ENCODE results near the gene USP37.

USP37 gene

DNA sequence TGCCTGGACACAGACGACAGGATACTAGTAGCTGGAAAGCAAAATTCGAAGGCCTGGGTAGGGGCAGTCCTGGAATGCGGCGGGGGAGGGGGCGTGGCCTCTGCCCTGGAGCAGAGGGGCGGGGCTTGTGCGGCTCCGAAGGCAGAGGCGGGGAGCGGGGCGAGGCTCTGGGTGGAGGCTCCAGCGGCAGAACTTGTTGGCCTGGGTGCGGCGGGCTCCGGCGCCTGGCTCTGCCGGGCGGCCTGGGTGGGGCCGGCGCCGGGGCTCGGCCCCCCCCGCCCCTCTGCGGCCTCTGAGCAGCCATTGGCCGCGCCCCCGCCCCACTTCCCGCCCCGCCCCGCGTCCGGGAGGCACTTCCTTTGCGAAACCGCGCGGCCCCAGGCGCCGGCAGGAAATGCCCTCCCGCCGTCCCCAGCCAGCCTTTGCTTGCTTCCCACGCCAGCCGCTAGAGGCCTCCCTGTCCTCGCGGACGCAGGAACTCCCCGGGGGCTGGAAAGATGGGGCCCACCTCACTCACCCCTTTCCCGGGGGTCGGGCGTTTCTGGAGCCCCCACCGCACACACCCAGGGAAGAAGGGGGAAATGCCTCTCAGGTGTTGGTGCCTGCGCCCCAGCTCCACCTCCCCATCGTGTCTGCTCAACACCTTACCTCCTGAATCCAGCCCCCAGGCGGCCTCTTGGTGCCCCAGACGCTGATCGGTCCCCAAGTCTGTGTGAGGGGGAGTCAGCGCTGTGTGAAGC, 161.8 kb downstream of the USP37 start:
- in situ Hi-C loops (cut with MboI; ENCODE audit: low sequenced_read_pairs), result loop anchor here (10.0 kb wide), 1 partner anchor 248 kb away; the partner anchor contains the start of genes BCS1L and ZNF142

DNA sequence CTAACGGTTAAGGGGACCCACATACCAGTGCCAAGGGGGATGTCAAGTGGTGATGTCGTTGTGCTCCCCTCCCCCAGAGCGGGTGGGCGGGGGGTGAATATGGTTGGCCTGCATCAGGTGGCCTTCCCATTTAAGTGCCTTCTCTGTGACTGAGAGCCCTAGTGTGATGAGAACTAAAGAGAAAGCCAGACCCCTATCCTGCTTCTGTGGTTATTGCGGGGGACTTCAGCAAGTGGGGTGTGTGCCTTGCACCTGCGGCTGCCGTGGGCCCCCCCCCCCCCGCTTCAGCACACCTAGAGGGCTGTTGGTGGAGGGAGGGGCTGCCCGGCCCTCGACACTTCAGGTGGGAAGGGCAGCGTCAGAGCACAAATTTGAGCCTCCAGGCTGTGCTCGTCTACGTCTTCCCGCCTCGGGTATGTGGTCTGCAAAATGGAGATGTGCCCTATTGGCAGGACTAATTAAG, 162.4 kb downstream of the USP37 start:
- in situ Hi-C loops (cut with MboI; ENCODE audit: low sequenced_read_pairs), result loop anchor here (10.0 kb wide), 1 partner anchor 249 kb away; the partner anchor contains the start of genes BCS1L and ZNF142

DNA sequence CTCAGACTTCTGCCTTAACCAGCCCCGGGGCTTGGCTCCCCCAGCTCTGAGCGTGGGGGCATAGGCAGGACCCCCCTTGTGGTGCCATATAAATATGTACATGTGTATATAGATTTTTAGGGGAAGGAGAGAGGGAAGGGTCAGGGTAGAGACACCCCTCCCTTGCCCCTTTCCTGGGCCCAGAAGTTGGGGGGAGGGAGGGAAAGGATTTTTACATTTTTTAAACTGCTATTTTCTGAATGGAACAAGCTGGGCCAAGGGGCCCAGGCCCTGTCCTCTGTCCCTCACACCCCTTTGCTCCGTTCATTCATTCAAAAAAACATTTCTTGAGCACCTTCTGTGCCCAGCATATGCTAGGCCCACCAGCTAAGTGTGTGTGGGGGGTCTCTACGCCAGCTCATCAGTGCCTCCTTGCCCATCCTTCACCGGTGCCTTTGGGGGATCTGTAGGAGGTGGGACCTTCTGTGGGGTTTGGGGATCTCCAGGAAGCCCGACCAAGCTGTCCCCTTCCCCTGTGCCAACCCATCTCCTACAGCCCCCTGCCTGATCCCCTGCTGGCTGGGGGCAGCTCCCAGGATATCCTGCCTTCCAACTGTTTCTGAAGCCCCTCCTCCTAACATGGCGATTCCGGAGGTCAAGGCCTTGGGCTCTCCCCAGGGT, 162.9 kb downstream of the USP37 start:
- in situ Hi-C loops (cut with MboI; ENCODE audit: low sequenced_read_pairs), result loop anchor here (10.0 kb wide), 1 partner anchor 250 kb away; the partner anchor contains the start of genes BCS1L and ZNF142

DNA sequence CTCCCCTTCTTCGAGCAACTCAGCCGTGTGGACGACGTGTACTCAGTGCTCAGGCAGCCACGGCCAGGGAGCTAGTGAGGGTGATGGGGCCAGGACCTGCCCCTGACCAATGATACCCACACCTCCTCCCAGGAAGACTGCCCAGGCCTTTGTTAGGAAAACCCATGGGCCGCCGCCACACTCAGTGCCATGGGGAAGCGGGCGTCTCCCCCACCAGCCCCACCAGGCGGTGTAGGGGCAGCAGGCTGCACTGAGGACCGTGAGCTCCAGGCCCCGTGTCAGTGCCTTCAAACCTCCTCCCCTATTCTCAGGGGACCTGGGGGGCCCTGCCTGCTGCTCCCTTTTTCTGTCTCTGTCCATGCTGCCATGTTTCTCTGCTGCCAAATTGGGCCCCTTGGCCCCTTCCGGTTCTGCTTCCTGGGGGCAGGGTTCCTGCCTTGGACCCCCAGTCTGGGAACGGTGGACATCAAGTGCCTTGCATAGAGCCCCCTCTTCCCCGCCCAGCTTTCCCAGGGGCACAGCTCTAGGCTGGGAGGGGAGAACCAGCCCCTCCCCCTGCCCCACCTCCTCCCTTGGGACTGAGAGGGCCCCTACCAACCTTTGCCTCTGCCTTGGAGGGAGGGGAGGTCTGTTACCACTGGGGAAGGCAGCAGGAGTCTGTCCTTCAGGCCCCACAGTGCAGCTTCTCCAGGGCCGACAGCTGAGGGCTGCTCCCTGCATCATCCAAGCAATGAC, 163.6 kb downstream of the USP37 start:
- in situ Hi-C loops (cut with MboI; ENCODE audit: low sequenced_read_pairs), result loop anchor here (10.0 kb wide), 1 partner anchor 250 kb away; the partner anchor contains the start of genes BCS1L and ZNF142

DNA sequence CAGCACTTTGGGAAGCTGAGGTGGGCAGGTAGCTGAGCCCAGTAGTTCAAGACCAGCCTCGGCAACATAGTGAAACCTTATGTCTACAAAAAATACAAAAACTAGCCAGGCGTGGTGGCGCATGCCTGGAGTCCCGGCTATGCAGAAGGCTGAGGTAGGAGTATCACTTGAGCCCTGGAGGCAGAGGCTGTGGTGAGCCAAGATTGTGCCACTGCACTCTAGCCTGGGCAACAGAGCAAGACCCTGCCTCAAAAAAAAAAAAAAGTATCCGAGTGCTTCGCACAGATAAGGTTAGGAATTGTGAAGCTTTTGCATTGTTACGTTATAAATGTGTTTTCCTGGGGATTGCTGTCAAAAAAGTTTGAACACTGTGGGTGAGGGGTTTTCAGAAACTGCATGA, 164.3 kb downstream of the USP37 start:
- in situ Hi-C loops (cut with MboI; ENCODE audit: low sequenced_read_pairs), result loop anchor here (10.0 kb wide), 1 partner anchor 251 kb away; the partner anchor contains the start of genes BCS1L and ZNF142

DNA sequence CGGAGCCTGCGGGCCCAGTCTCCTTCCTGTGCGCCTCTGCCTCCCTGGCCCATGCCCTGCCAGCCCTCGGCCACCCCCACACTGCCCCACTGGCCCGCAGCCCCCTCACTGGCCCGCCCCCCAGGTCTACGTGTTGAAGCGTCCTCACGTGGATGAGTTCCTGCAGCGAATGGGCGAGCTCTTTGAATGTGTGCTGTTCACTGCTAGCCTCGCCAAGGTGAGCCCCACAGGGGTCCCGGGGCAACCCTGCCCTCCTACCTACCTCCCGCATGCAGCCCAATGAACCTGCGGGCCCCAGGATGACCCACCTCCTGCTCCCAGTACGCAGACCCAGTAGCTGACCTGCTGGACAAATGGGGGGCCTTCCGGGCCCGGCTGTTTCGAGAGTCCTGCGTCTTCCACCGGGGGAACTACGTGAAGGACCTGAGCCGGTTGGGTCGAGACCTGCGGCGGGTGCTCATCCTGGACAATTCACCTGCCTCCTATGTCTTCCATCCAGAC, 165.2 kb downstream of the USP37 start:
- in situ Hi-C loops (cut with MboI; ENCODE audit: low sequenced_read_pairs), result loop anchor here (10.0 kb wide), 1 partner anchor 252 kb away; the partner anchor contains the start of genes BCS1L and ZNF142

DNA sequence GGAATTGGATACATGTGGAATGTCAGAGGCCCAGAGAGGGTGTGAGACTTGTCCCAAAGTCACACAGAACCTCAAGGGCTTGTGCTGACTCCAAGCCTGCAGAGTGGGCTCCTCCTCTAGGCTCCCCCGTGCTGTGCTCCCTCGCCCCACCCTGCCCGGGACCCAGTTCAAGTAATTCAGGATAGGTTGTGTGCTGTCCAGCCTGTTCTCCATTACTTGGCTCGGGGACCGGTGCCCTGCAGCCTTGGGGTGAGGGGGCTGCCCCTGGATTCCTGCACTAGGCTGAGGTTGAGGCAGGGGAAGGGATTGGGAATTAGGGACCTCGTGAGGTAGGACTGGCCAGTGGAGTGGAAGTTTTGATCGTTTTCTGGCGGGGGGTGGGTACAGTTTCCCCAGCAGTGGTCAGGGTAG, 165.7 kb downstream of the USP37 start:
- in situ Hi-C loops (cut with MboI; ENCODE audit: low sequenced_read_pairs), result loop anchor here (10.0 kb wide), 1 partner anchor 252 kb away; the partner anchor contains the start of genes BCS1L and ZNF142

DNA sequence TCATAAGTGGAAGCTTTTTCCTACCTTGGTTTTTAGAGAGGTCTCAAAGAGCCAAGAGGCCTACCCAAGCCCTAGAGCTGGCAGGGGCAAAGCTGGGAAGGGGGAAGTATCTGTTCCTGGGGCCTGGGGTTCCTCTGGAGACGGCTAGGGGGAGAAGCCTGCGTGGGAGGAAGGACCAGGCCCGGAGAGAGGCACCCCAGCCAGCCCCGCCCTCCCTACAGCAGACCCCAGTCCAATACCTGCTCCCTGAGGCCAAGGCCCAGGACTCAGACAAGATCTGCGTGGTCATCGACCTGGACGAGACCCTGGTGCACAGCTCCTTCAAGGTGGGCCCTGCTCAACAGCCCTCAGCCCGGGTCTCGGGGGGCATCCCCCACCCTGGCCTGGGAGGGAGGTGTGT, 166.3 kb downstream of the USP37 start:
- in situ Hi-C loops (cut with MboI; ENCODE audit: low sequenced_read_pairs), result loop anchor here (10.0 kb wide), 1 partner anchor 253 kb away; the partner anchor contains the start of genes BCS1L and ZNF142

DNA sequence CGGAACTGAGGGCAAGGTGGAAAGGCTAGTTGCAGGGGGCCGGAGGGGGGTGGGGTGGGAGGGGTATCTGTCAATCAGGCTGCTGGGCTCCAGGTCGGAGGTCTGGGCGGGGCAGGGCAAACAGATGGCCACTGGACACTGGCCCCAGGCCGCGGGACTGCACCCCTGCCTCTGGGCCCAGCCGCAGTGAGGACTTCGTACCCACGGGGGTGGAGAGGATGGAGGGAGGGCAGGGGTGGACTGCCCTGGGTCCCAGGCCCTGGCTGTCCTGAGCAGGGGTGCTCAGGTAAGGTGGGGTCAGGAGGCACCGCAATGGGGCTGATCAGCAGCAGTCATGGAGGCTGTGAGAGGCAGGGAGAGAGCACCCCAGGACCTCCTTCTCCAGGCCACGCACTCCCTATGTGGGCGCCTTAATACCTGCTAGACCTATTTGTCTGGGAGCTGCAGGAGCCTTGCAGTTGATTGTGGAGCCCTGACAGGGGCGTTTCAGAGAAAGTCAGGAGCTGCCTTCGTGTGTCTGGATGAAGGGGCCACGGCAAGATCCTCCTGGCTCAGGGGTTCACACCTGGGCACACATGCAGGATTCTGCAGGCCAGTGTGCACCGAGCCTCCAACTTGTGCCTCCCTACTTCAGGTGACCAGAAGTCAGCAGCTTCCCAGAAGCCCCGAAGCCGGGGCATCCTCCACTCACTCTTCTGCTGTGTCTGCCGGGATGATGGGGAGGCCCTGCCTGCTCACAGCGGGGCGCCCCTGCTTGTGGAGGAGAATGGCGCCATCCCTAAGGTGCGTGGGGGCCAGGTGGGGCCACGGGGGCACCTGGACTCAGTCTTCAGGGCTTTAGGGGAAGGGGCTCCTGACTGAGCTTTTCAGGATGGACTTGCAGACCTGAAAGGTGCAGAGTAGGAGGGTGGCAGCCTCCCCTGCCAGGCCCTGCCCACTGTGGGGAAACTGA, 166.9 kb downstream of the USP37 start:
- in situ Hi-C loops (cut with MboI; ENCODE audit: low sequenced_read_pairs), result loop anchor here (10.0 kb wide), 1 partner anchor 254 kb away; the partner anchor contains the start of genes BCS1L and ZNF142
